OCI-LY3 (cell line): ENCODE results near the gene PTGS1.

Source experiments
- H2AFZ ChIP-seq: fragments of 200-600, 300-600 bp; shearing (Covaris generic); 2 replicates; pipeline ENCODE4 v1.6.0; 2014; ENCODE audit warnings: antibody characterized with exemption, low read depth, low read length
- H3K27ac ChIP-seq: fragments of 200-600, 300-600 bp; sonication (generic); 2 replicates; pipeline ENCODE4 v1.5.1; 2014; ENCODE audit warnings: mild to moderate bottlenecking, low read length, moderate library complexity, mixed read lengths
- H3K27me3 ChIP-seq: fragments of 200-600, 300-600 bp; sonication (generic); 2 replicates; pipeline ENCODE4 v1.6.1; 2014; ENCODE audit warnings: low read depth, low read length, mixed read lengths
- H3K36me3 ChIP-seq: fragments of 200-600, 300-600 bp; sonication (generic); replicated peaks from 2 replicates; pipeline ENCODE3; 2014; ENCODE audit warnings: low read depth, low read length, mixed read lengths
- H3K4me1 ChIP-seq: fragments of 300-600, 200-600 bp; sonication (generic); 2 replicates; pipeline ENCODE4 v1.6.1; 2014; ENCODE audit warnings: low read length, mixed read lengths
- H3K4me2 ChIP-seq: fragments of 200-600, 300-600 bp; sonication (generic); 2 replicates; pipeline ENCODE4 v1.6.1; 2014; ENCODE audit warnings: low read length, mixed read lengths
- H3K4me3 ChIP-seq: fragments of 300-600, 200-600 bp; sonication (generic); 2 replicates; pipeline ENCODE4 v1.5.1; 2014; ENCODE audit warnings: antibody characterized with exemption, mild to moderate bottlenecking, low read length, moderate library complexity
- H3K79me2 ChIP-seq: fragments of 300-600, 200-600 bp; shearing (Covaris generic); 2 replicates; pipeline ENCODE4 v1.6.1; 2014; ENCODE audit warnings: mild to moderate bottlenecking, low read length, mixed read lengths
- H3K9ac ChIP-seq: fragments of 300-600, 200-600 bp; shearing (Covaris generic); 2 replicates; pipeline ENCODE4 v1.6.0; 2014; ENCODE audit warnings: mild to moderate bottlenecking, low read length, moderate library complexity
- H3K9me3 ChIP-seq: fragments of 200-600, 300-600 bp; shearing (Covaris generic); 2 replicates; pipeline ENCODE4 v1.6.1; 2014; ENCODE audit warnings: low read length, mixed read lengths; ENCODE audit not compliant: insufficient read depth
- H4K20me1 ChIP-seq: fragments of 200-600, 300-600 bp; sonication (generic); 2 replicates; pipeline ENCODE4 v1.6.1; 2016; ENCODE audit warnings: low read length, mixed read lengths; ENCODE audit not compliant: insufficient read depth
- EZH2phosphoT487 ChIP-seq: fragments of 200-600 bp; shearing (Covaris generic); IDR thresholded peaks from 2 replicates; pipeline ENCODE4 v1.6.1; 2018; ENCODE audit warnings: antibody characterized with exemption, mixed run types, low read depth
- TF ChIP-seq, protein P1 (sequence below): fragments of 200-600, 300-600 bp; sonication (generic); IDR thresholded peaks from 2 replicates; pipeline ENCODE4 v1.5.1; 2014; ENCODE audit warnings: antibody characterized with exemption, low read length, low read depth

PTGS1 gene

DNA sequence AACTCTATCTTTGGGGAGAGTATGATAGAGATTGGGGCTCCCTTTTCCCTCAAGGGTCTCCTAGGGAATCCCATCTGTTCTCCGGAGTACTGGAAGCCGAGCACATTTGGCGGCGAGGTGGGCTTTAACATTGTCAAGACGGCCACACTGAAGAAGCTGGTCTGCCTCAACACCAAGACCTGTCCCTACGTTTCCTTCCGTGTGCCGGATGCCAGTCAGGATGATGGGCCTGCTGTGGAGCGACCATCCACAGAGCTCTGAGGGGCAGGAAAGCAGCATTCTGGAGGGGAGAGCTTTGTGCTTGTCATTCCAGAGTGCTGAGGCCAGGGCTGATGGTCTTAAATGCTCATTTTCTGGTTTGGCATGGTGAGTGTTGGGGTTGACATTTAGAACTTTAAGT lies 21.5 kb downstream of the PTGS1 start:
- Histone ChIP-seq H3K36me3 (peaks cover 57% of the 10 kb centered on the region), H3K4me1 (peaks cover 46% of the 10 kb centered on the region), H2AFZ (no peak overlapping the region), H4K20me1 (no peaks in the 10 kb centered on the region), H3K4me3 (no peak overlapping the region), H3K79me2 (no peaks in the 10 kb centered on the region; the same call in 1 of the 2 replicates), H3K9me3 (no peaks in the 10 kb centered on the region), H3K27me3 (no peaks in the 10 kb centered on the region), H3K4me2 (no peak overlapping the region), H3K27ac (no peak overlapping the region), H3K9ac (no peak overlapping the region)
- TF ChIP-seq, protein P1, sequence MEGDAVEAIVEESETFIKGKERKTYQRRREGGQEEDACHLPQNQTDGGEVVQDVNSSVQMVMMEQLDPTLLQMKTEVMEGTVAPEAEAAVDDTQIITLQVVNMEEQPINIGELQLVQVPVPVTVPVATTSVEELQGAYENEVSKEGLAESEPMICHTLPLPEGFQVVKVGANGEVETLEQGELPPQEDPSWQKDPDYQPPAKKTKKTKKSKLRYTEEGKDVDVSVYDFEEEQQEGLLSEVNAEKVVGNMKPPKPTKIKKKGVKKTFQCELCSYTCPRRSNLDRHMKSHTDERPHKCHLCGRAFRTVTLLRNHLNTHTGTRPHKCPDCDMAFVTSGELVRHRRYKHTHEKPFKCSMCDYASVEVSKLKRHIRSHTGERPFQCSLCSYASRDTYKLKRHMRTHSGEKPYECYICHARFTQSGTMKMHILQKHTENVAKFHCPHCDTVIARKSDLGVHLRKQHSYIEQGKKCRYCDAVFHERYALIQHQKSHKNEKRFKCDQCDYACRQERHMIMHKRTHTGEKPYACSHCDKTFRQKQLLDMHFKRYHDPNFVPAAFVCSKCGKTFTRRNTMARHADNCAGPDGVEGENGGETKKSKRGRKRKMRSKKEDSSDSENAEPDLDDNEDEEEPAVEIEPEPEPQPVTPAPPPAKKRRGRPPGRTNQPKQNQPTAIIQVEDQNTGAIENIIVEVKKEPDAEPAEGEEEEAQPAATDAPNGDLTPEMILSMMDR = no peak
- no peak for TF ChIP-seq EZH2phosphoT487

DNA sequence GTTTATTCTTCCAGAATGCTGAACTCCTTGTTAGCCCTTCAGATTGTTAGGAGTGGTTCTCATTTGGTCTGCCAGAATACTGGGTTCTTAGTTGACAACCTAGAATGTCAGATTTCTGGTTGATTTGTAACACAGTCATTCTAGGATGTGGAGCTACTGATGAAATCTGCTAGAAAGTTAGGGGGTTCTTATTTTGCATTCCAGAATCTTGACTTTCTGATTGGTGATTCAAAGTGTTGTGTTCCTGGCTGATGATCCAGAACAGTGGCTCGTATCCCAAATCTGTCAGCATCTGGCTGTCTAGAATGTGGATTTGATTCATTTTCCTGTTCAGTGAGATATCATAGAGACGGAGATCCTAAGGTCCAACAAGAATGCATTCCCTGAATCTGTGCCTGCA lies 21.9 kb downstream of the PTGS1 start:
- Histone ChIP-seq H3K4me2 (no peak overlapping the region), H3K27ac (no peak overlapping the region), H3K36me3 (peaks cover 53% of the 10 kb centered on the region), H2AFZ (no peak overlapping the region), H3K9me3 (no peaks in the 10 kb centered on the region), H3K9ac (no peak overlapping the region), H3K27me3 (no peaks in the 10 kb centered on the region), H4K20me1 (no peaks in the 10 kb centered on the region), H3K4me3 (no peak overlapping the region), H3K79me2 (no peaks in the 10 kb centered on the region; the same call in 1 of the 2 replicates), H3K4me1 (peaks cover 42% of the 10 kb centered on the region)
- no peak for TF ChIP-seq EZH2phosphoT487
- TF ChIP-seq, protein P1 = no peak

DNA sequence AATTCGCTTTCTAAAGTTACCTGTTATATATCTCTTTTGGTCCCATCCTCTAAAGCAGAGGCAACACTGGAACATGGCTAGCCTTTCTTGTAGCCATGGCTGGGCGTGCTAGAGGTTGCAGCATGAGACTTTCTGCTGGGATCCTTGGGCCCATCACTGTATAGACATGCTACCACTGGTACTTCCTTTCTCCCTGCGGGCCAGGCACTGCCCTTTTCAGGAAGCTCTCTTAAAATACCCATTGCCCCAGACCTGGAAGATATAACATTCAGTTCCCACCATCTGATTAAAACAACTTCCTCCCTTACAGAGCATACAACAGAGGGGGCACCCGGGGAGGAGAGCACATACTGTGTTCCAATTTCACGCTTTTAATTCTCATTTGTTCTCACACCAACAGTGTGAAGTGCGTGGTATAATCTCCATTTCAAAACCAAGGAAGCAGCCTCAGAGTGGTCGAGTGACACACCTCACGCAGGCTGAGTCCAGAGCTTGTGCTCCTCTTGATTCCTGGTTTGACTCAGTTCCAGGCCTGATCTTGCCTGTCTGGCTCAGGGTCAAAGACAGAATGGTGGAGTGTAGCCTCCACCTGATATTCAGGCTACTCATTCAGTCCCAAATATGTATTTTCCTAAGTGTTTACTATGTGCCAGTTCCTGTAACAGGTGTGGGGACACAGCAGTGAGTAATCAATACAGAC lies 22.6 kb downstream of the PTGS1 start:
- no peak overlapping the region for H3K4me2 ChIP-seq
- TF ChIP-seq, protein P1 = no peak

GRCh38 chr9:122394265-122395125 lies 23.7 kb downstream of the PTGS1 start:
- H4K20me1 ChIP-seq = no peaks in the 10 kb centered on the region
- peaks cover 38% of the 10 kb centered on the region for H3K36me3 ChIP-seq
- no peaks in the 10 kb centered on the region for H3K9me3 ChIP-seq
- no peak overlapping the region for H3K9ac ChIP-seq
- no peaks in the 10 kb centered on the region for H3K27me3 ChIP-seq
- peaks cover 24% of the 10 kb centered on the region for H3K4me1 ChIP-seq
- no peak overlapping the region for H3K27ac ChIP-seq
- H2AFZ ChIP-seq = no peak overlapping the region
- no peak overlapping the region for H3K4me2 ChIP-seq
- H3K79me2 ChIP-seq = no peaks in the 10 kb centered on the region
- TF ChIP-seq, protein P1 = no peak
- no peak for TF ChIP-seq EZH2phosphoT487
- no peak overlapping the region for H3K4me3 ChIP-seq

More for the DNA sequence above, 22.6 kb downstream of the PTGS1 start:
- Histone ChIP-seq H3K9ac (no peak overlapping the region), H3K4me1 (peaks cover 35% of the 10 kb centered on the region), H3K4me3 (no peak overlapping the region), H3K36me3 (peaks cover 46% of the 10 kb centered on the region), H2AFZ (no peak overlapping the region), H3K27ac (no peak overlapping the region), H3K27me3 (no peaks in the 10 kb centered on the region), H3K79me2 (no peaks in the 10 kb centered on the region), H3K9me3 (no peaks in the 10 kb centered on the region), H4K20me1 (no peaks in the 10 kb centered on the region)
